Endothelial cell of umbilical vein (primary cell): ENCODE results near the gene KIAA0232. TPM values are rescaled to one million over a fixed set of nuclear protein-coding genes. Genes with fewer than 3 reads are reported as not detected.
A peak's percentile ranks its signal among the peaks of the same experiment; 100 is the strongest.

ENCODE experiments used
- BruUV-seq: library from RNA; stranded (reverse); fragments of 400-500 nt; replicated peaks from 2 replicates; lab custom pipeline; 2021; lab: Mats Ljungman, UMichigan
- CTCF ChIA-PET: fragments of 300-600, 350-600 bp; sonication (Branson Sonifier 250); formaldehyde crosslinking; loops from one replicate; lab custom pipeline; 2021; ENCODE audit warnings: antibody characterized with exemption, inconsistent platforms; lab: Charles Lee
- POLR2A ChIA-PET: fragments of 300-600, 350-600 bp; sonication (Branson Sonifier 250); formaldehyde crosslinking; loops from one replicate; lab custom pipeline; 2021; ENCODE audit warnings: antibody characterized with exemption, inconsistent platforms; lab: Charles Lee
- DNase-seq: peaks from one replicate; pipeline ENCODE4 v3.0.0-alpha.2; 2011; ENCODE audit warnings: low read depth, low spot score
- FAIRE-seq: peaks from 2 replicates; lab custom pipeline; 2011; peaks lifted over from hg19 to GRCh38; lab: Jason Lieb, UNC
- H2AFZ ChIP-seq: 2 replicates; pipeline ENCODE4 v1.6.0; 2012; ENCODE audit warnings: low read depth, low read length, control low read depth, inconsistent platforms
- H3K27ac ChIP-seq: 2 replicates; pipeline ENCODE4 v1.5.1; 2011; ENCODE audit warnings: low read depth, mild to moderate bottlenecking, control low read depth, low read length, moderate library complexity; ENCODE audit not compliant: insufficient read depth
- H3K27me3 ChIP-seq, 2 experiments: 2 replicates each; pipeline versions ENCODE4 v1.6.0 to v1.6.1; 2011; ENCODE audit warnings: low read length in 2 of 2, mixed read lengths in 1 of 2; ENCODE audit not compliant: control insufficient read depth in 2 of 2, insufficient read depth in 2 of 2
- H3K36me3 ChIP-seq, 2 experiments: 2 replicates in 1 of 2; 3 replicates in 1 of 2; pipeline ENCODE4 v1.5.1; 2011; ENCODE audit warnings: low read length in 2 of 2, mild to moderate bottlenecking in 1 of 2, moderate library complexity in 1 of 2; ENCODE audit not compliant: control insufficient read depth in 2 of 2, insufficient read depth in 2 of 2; ENCODE audit errors: extremely low read depth in 1 of 2
- H3K4me1 ChIP-seq: 3 replicates; pipeline ENCODE4 v1.5.1; 2011; ENCODE audit warnings: mild to moderate bottlenecking, low read length; ENCODE audit not compliant: control insufficient read depth, insufficient read depth; ENCODE audit errors: extremely low read depth
- H3K4me2 ChIP-seq: 2 replicates; pipeline ENCODE4 v1.6.1; 2011; ENCODE audit warnings: low read length, control low read depth, mixed read lengths; ENCODE audit not compliant: insufficient read depth
- H3K4me3 ChIP-seq, 3 experiments: fragments of 200-600 bp in 1 of 3; sonication (generic), shearing (Covaris generic) in 1 of 3; replicated peaks in 1 of 3; 2 replicates each; pipeline ENCODE4 v1.5.1; 2011 to 2016; ENCODE audit warnings: control low read depth in 3 of 3, low read length in 3 of 3, mild to moderate bottlenecking in 2 of 3, inconsistent platforms in 1 of 3, low read depth in 1 of 3, moderate library complexity in 1 of 3; ENCODE audit not compliant: insufficient read depth in 1 of 3
- H3K79me2 ChIP-seq: 2 replicates; pipeline ENCODE4 v1.6.0; 2012; ENCODE audit warnings: low read length, inconsistent platforms; ENCODE audit not compliant: control insufficient read depth, insufficient read depth
- H3K9ac ChIP-seq: replicated peaks from 2 replicates; pipeline ENCODE3; 2011; ENCODE audit warnings: low read length, control low read depth; ENCODE audit not compliant: insufficient read depth; ENCODE audit errors: extremely low read depth
- H3K9me1 ChIP-seq: replicated peaks from 3 replicates; pipeline ENCODE4 v1.6.0; 2011; ENCODE audit warnings: mild to moderate bottlenecking, low read length; ENCODE audit not compliant: control insufficient read depth, insufficient read depth; ENCODE audit errors: extremely low read depth
- H3K9me3 ChIP-seq: replicated peaks from 2 replicates; pipeline ENCODE4 v1.5.1; 2012; ENCODE audit warnings: low read length, inconsistent platforms; ENCODE audit not compliant: control insufficient read depth, insufficient read depth
- H4K20me1 ChIP-seq: replicated peaks from 2 replicates; pipeline ENCODE3; 2011; ENCODE audit warnings: mild to moderate bottlenecking, low read length; ENCODE audit not compliant: control insufficient read depth, insufficient read depth; ENCODE audit errors: extremely low read depth
- EZH2 ChIP-seq: IDR thresholded peaks from 2 replicates; pipeline ENCODE4 v1.6.1; 2012; ENCODE audit warnings: borderline replicate concordance, low read depth, mild to moderate bottlenecking, moderate library complexity, low read length, inconsistent platforms; ENCODE audit not compliant: severe bottlenecking
- FOS ChIP-seq: IDR thresholded peaks from 2 replicates; pipeline ENCODE4 v1.6.1; 2011; ENCODE audit warnings: mild to moderate bottlenecking, low read length, moderate library complexity, borderline replicate concordance; ENCODE audit not compliant: insufficient read depth
- GATA2 ChIP-seq: IDR thresholded peaks from 2 replicates; pipeline ENCODE4 v1.7.0; 2011; ENCODE audit warnings: low read depth, mild to moderate bottlenecking, moderate library complexity, mixed read lengths, low read length; ENCODE audit not compliant: insufficient read length, insufficient read depth
- JUN ChIP-seq: IDR thresholded peaks from 2 replicates; pipeline ENCODE4 v1.6.1; 2011; ENCODE audit warnings: borderline replicate concordance, low read depth; ENCODE audit not compliant: insufficient read length, insufficient read depth
- MAX ChIP-seq: IDR thresholded peaks from 2 replicates; pipeline ENCODE4 v1.6.1; 2011; ENCODE audit not compliant: insufficient read depth, insufficient read length
- MYC ChIP-seq: IDR thresholded peaks from one replicate; pipeline ENCODE4 v1.6.1; 2011; ENCODE audit warnings: mild to moderate bottlenecking, low read depth, low read length
- POLR2A ChIP-seq: IDR thresholded peaks from 2 replicates; pipeline ENCODE4 v1.6.1; 2012; ENCODE audit warnings: low read depth, mild to moderate bottlenecking, control low read depth, low read length
- POLR2AphosphoS5 ChIP-seq: IDR thresholded peaks from 2 replicates; pipeline ENCODE4 v1.6.1; 2012; ENCODE audit warnings: low read depth, mild to moderate bottlenecking, control low read depth, low read length, moderate library complexity; ENCODE audit not compliant: insufficient read depth
- dilution Hi-C: fragments of 300-500 bp; cut with MboI; formaldehyde crosslinking; loops from one replicate; pipeline ENCODE4 v1.15.0; 2019; ENCODE audit warnings: low sequenced_read_pairs; ENCODE audit not compliant: extremely low pct_ligation_motif_present
- intact Hi-C: fragments of 100-400 bp; cut with micrococcal nuclease; formaldehyde crosslinking; loops from one replicate; pipeline ENCODE4 v1.10.0; 2022
- polyA plus RNA-seq, 4 experiments: library from polyadenylated mRNA; depleted of rRNA in 3 of 4; stranded (reverse) in 3 of 4; unstranded in 1 of 4; fragments of >200 nt; gene quantifications; 2 replicates each; pipeline versions ENCODE4 v1.2.1 to v1.2.3, GENCODE V29; 2011 to 2012; ENCODE audit warnings: missing spikeins in 1 of 4
- total RNA-seq: library from RNA; stranded (reverse); gene quantifications from 2 replicates; pipeline ENCODE4 v1.2.3, GENCODE V29; 2021
- TF ChIP-seq, protein P1 (sequence below), 2 donors: IDR thresholded peaks; 1 replicate in 1 of 2; 2 replicates in 1 of 2; pipeline ENCODE4 v1.5.1; 2011; ENCODE audit warnings: low read length in 2 of 2, mild to moderate bottlenecking in 2 of 2, moderate library complexity in 2 of 2, control low read depth in 1 of 2, inconsistent platforms in 1 of 2, low read depth in 1 of 2; ENCODE audit not compliant: insufficient read depth in 1 of 2; ENCODE audit errors: extremely low read depth in 1 of 2

The KIAA0232 gene
- total and polyA plus RNA-seq, 2 donors (not counting 3 experiments of a cell fraction or from before 2014, with no cell fraction given) = 5.3 to 18.4 TPM

- CTCF ChIA-PET = interaction anchor here (0.7 kb wide), 1 partner anchor 17 kb away, joined by 3 read pairs; no protein-coding TSS in a partner anchor
These were observed 87.4 kb downstream of the KIAA0232 start for GRCh38 chr4:6869944-6870343.

More at GRCh38 chr4:6869944-6870343, 87.4 kb downstream of the KIAA0232 start:
- Histone ChIP-seq H3K4me2 (no peak overlapping the region), H3K4me3 (no peak overlapping the region), H3K9me1 (no peaks in the 10 kb centered on the region), H4K20me1 (no peaks in the 10 kb centered on the region), H3K9me3 (no peaks in the 10 kb centered on the region), H3K9ac (no peak overlapping the region), H3K27me3 (no peaks in the 10 kb centered on the region), H3K36me3 (peaks cover 9 to 21% of the 10 kb centered on the region in 2 experiments), H3K79me2 (no peaks in the 10 kb centered on the region), H2AFZ (no peak overlapping the region), H3K4me1 (no peaks in the 10 kb centered on the region), H3K27ac (no peak overlapping the region)
- TF ChIP-seq, protein P1, sequence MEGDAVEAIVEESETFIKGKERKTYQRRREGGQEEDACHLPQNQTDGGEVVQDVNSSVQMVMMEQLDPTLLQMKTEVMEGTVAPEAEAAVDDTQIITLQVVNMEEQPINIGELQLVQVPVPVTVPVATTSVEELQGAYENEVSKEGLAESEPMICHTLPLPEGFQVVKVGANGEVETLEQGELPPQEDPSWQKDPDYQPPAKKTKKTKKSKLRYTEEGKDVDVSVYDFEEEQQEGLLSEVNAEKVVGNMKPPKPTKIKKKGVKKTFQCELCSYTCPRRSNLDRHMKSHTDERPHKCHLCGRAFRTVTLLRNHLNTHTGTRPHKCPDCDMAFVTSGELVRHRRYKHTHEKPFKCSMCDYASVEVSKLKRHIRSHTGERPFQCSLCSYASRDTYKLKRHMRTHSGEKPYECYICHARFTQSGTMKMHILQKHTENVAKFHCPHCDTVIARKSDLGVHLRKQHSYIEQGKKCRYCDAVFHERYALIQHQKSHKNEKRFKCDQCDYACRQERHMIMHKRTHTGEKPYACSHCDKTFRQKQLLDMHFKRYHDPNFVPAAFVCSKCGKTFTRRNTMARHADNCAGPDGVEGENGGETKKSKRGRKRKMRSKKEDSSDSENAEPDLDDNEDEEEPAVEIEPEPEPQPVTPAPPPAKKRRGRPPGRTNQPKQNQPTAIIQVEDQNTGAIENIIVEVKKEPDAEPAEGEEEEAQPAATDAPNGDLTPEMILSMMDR (IDR thresholded peaks at IDR 0.05; ENCODE audit: extremely low read depth in 1 of 2, insufficient read depth in 1 of 2, low read depth in 1 of 2, low read length in 2 of 2) = no peak
- no peak for TF ChIP-seq POLR2AphosphoS5
- no peak for TF ChIP-seq MYC
- TF ChIP-seq POLR2A = no peak
- TF ChIP-seq JUN = no peak
- no peak for TF ChIP-seq EZH2
- TF ChIP-seq MAX = no peak
- TF ChIP-seq FOS = no peak
- TF ChIP-seq GATA2 = no peak
- intact Hi-C loops = no loop called here
- POLR2A ChIA-PET = no interaction called here
- dilution Hi-C loops = no loop called here
- DNase-seq = no peak
- no TSS peak for BruUV-seq
- peak; percentile 69 for FAIRE-seq
